SJSA1 (cell line): ENCODE results near the gene SH3YL1. TPM values are rescaled to one million over a fixed set of nuclear protein-coding genes. Genes with fewer than 3 reads are reported as not detected.

Source experiments
- DNase-seq, 2 experiments: peaks; one replicate each; pipeline ENCODE4 v3.0.0-alpha.2; 2015 to 2020; ENCODE audit warnings: low spot score in 2 of 2, low read depth in 1 of 2
- H3K27ac ChIP-seq: fragments of 250-450 bp; sonication (Bioruptor Pico); 2 replicates; pipeline ENCODE4 v1.5.1; 2020; ENCODE audit warnings: mild to moderate bottlenecking, moderate library complexity
- H3K27me3 ChIP-seq: fragments of 250-450 bp; sonication (Bioruptor Pico); replicated peaks from 2 replicates; pipeline ENCODE4 v1.5.1; 2020; ENCODE audit warnings: mild to moderate bottlenecking, moderate library complexity
- H3K36me3 ChIP-seq: fragments of 250-450 bp; sonication (Bioruptor Pico); 2 replicates; pipeline ENCODE4 v1.5.1; 2020; ENCODE audit warnings: mild to moderate bottlenecking
- H3K4me1 ChIP-seq: fragments of 250-450 bp; sonication (Bioruptor Pico); replicated peaks from 2 replicates; pipeline ENCODE4 v1.6.1; 2021; ENCODE audit warnings: mild to moderate bottlenecking
- H3K4me3 ChIP-seq: fragments of 250-450 bp; sonication (Bioruptor Pico); 2 replicates; pipeline ENCODE4 v1.5.1; 2020; ENCODE audit warnings: mild to moderate bottlenecking
- H3K9me3 ChIP-seq: fragments of 250-450 bp; sonication (Bioruptor Pico); replicated peaks from 2 replicates; pipeline ENCODE4 v1.5.1; 2020; ENCODE audit warnings: mild to moderate bottlenecking
- total RNA-seq: library from RNA; depleted of rRNA; stranded (reverse); fragments of >200 nt; shearing (Covaris generic); gene quantifications from 2 replicates; pipeline ENCODE4 v1.2.3, GENCODE V29; 2014; rRNA removed

SH3YL1 gene
- 19.0 and 57.6 TPM in 2 replicates for total RNA-seq

GRCh38 chr2:263774-264492 lies at the start of gene SH3YL1:
TSS of gene SH3YL1 (minus strand) at chr2:264032. CDS start at chr2:263984, 48 bp downstream.
- Histone ChIP-seq H3K36me3 (peaks cover 23% of the 10 kb centered on the region), H3K4me1 (peaks cover 14% of the 10 kb centered on the region), H3K27me3 (no peaks in the 10 kb centered on the region), H3K27ac (peak within 1 kb of the TSS; percentile 65), H3K4me3 (peak within 1 kb of the TSS; percentile 72), H3K9me3 (no peaks in the 10 kb centered on the region)
- no peak for DNase-seq

- H3K4me1 ChIP-seq = no peaks in the 10 kb centered on the region
- no peaks in the 10 kb centered on the region for H3K9me3 ChIP-seq
- H3K27me3 ChIP-seq = no peaks in the 10 kb centered on the region
- H3K36me3 ChIP-seq = no peaks in the 10 kb centered on the region
- no peak overlapping the region for H3K27ac ChIP-seq
- no peak for DNase-seq
- H3K4me3 ChIP-seq = no peak overlapping the region
These were observed 47.2 kb upstream of the SH3YL1 start for GRCh38 chr2:310994-311393.

GRCh38 chr2:309954-310510 lies 46.2 kb upstream of the SH3YL1 start:
- no peaks in the 10 kb centered on the region for H3K9me3 ChIP-seq
- DNase-seq = no peak
- H3K4me3 ChIP-seq = no peak overlapping the region
- no peaks in the 10 kb centered on the region for H3K4me1 ChIP-seq
- no peaks in the 10 kb centered on the region for H3K27me3 ChIP-seq
- no peaks in the 10 kb centered on the region for H3K36me3 ChIP-seq
- H3K27ac ChIP-seq = no peak overlapping the region

GRCh38 chr2:309148-309953 lies 45.5 kb upstream of the SH3YL1 start:
- Histone ChIP-seq H3K27ac (no peak overlapping the region), H3K27me3 (no peaks in the 10 kb centered on the region), H3K36me3 (no peaks in the 10 kb centered on the region), H3K4me3 (no peak overlapping the region), H3K9me3 (no peaks in the 10 kb centered on the region), H3K4me1 (no peaks in the 10 kb centered on the region)
- no peak for DNase-seq

- H3K4me3 ChIP-seq = no peak overlapping the region
- H3K27ac ChIP-seq = no peak overlapping the region
- no peak for DNase-seq
- no peaks in the 10 kb centered on the region for H3K4me1 ChIP-seq
- no peaks in the 10 kb centered on the region for H3K27me3 ChIP-seq
- no peaks in the 10 kb centered on the region for H3K36me3 ChIP-seq
- H3K9me3 ChIP-seq = 0 out of 2 replicates have a peak, but pooled peaks cover 4% of the 10 kb centered on the region
These were observed 41.5 kb upstream of the SH3YL1 start for GRCh38 chr2:305366-305765.

- H3K4me1 ChIP-seq = no peaks in the 10 kb centered on the region
- no peak for DNase-seq
- no peak overlapping the region for H3K4me3 ChIP-seq
- no peak overlapping the region for H3K27ac ChIP-seq
- peaks cover 19% of the 10 kb centered on the region; the same call in 1 of the 2 replicates for H3K27me3 ChIP-seq
- no peaks in the 10 kb centered on the region for H3K36me3 ChIP-seq
- no peaks in the 10 kb centered on the region for H3K9me3 ChIP-seq
These were observed 32.5 kb upstream of the SH3YL1 start for GRCh38 chr2:296354-296753.

GRCh38 chr2:295090-295489 lies 31.3 kb upstream of the SH3YL1 start:
- no peaks in the 10 kb centered on the region for H3K36me3 ChIP-seq
- no peaks in the 10 kb centered on the region for H3K9me3 ChIP-seq
- no peak overlapping the region for H3K4me3 ChIP-seq
- H3K27ac ChIP-seq = no peak overlapping the region
- DNase-seq = no peak
- H3K4me1 ChIP-seq = no peaks in the 10 kb centered on the region
- H3K27me3 ChIP-seq = peaks cover 25% of the 10 kb centered on the region

GRCh38 chr2:290090-290722 lies 26.4 kb upstream of the SH3YL1 start:
- no peaks in the 10 kb centered on the region for H3K36me3 ChIP-seq

GRCh38 chr2:289362-290089 lies 25.7 kb upstream of the SH3YL1 start:
- H3K4me3 ChIP-seq = peak overlapping the region; percentile 30
- no peak overlapping the region for H3K27ac ChIP-seq
- no peak for DNase-seq
- peaks cover 23% of the 10 kb centered on the region for H3K4me1 ChIP-seq
- H3K36me3 ChIP-seq = no peaks in the 10 kb centered on the region
- no peaks in the 10 kb centered on the region for H3K9me3 ChIP-seq
- H3K27me3 ChIP-seq = peaks cover 42% of the 10 kb centered on the region

More at GRCh38 chr2:290090-290722, 26.4 kb upstream of the SH3YL1 start:
- Histone ChIP-seq H3K27me3 (peaks cover 42% of the 10 kb centered on the region), H3K9me3 (no peaks in the 10 kb centered on the region), H3K4me3 (peak overlapping the region; percentile 30), H3K4me1 (peaks cover 21% of the 10 kb centered on the region), H3K27ac (no peak overlapping the region)
- DNase-seq = peak; percentile 73 to 78

GRCh38 chr2:288758-289361 lies 25.0 kb upstream of the SH3YL1 start:
- no peak overlapping the region for H3K27ac ChIP-seq
- H3K27me3 ChIP-seq = peaks cover 42% of the 10 kb centered on the region
- H3K4me3 ChIP-seq = no peak overlapping the region
- H3K36me3 ChIP-seq = no peaks in the 10 kb centered on the region
- peaks cover 23% of the 10 kb centered on the region for H3K4me1 ChIP-seq
- DNase-seq = no peak
- H3K9me3 ChIP-seq = no peaks in the 10 kb centered on the region

- no peaks in the 10 kb centered on the region for H3K36me3 ChIP-seq
- no peak within 1 kb of the TSS for H3K4me3 ChIP-seq
- H3K27ac ChIP-seq = no peak within 1 kb of the TSS
- H3K9me3 ChIP-seq = no peaks in the 10 kb centered on the region
- DNase-seq = peak in 1 of 2 experiments; percentile 17
- peaks cover 23% of the 10 kb centered on the region for H3K4me1 ChIP-seq
- peaks cover 42% of the 10 kb centered on the region for H3K27me3 ChIP-seq
These were observed 24.3 kb upstream of the SH3YL1 start, which contains the start of gene ALKAL2 for GRCh38 chr2:287911-288757. TSS of gene ALKAL2 (minus strand) at chr2:288091. CDS start at chr2:287835, 256 bp downstream.

GRCh38 chr2:287471-287885 lies 23.6 kb upstream of the SH3YL1 start:
- Histone ChIP-seq H3K4me1 (peaks cover 23% of the 10 kb centered on the region), H3K36me3 (no peaks in the 10 kb centered on the region; the same call in 1 of the 2 replicates), H3K9me3 (no peaks in the 10 kb centered on the region), H3K4me3 (no peak overlapping the region), H3K27ac (no peak overlapping the region), H3K27me3 (peaks cover 42% of the 10 kb centered on the region)
- no peak for DNase-seq
